GM21447 (cell line): ENCODE data around the gene RBM38.

Source experiments
- ATAC-seq: cut with Tn5 transposase; IDR thresholded peaks from one replicate; pipeline ENCODE4 v1.9.1; 2021; ENCODE audit not compliant: unreplicated experiment

Gene RBM38

DNA sequence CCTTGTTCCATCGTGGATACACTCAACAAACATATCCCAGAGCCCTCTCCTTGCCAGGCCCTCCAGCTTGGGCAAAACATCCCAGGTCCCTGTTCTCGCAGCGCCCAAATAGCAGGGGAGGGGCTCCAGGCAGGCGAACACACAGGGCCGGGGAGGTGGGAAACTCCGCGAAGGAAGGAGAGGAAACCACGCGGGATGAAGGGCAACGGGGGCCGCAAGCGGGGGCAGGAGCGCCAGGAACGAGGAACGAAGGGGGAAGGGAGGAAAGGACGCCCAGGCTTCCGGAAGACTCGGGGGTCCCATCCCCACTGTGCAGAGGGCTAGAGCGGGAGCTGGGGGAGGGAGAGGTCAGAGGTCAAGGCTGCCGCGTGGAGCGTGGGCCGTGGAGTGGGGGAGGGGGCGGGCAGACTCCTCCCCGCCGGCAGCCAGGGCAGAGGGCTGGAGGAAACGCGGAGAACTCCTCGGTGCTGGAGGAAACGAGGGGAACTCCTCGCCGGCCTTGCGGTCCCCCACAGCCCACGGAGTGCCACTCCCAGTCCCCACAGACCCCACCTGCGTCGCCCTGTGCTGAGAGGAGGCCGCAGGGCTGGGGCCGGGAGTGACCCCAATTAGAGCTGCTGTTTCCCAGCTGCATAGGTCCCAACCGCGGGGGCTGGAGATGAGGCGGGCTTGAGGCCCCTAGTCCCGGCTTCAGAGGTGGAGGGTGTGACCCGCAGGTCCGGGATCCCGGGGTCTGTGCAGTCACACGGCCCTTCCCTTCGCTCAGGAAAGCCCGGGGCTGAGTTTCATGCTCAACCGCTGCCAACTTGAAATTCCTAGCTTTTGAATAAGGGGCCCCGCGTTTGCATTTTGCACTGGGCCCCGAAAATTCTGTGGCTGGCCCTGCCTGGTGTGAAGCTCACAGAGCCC is 1.2 kb upstream of the RBM38 start:
- no peak for ATAC-seq

- no peak for ATAC-seq
Measured at GRCh38 chr20:57391439-57392301, 474 bp downstream of the RBM38 start.

DNA sequence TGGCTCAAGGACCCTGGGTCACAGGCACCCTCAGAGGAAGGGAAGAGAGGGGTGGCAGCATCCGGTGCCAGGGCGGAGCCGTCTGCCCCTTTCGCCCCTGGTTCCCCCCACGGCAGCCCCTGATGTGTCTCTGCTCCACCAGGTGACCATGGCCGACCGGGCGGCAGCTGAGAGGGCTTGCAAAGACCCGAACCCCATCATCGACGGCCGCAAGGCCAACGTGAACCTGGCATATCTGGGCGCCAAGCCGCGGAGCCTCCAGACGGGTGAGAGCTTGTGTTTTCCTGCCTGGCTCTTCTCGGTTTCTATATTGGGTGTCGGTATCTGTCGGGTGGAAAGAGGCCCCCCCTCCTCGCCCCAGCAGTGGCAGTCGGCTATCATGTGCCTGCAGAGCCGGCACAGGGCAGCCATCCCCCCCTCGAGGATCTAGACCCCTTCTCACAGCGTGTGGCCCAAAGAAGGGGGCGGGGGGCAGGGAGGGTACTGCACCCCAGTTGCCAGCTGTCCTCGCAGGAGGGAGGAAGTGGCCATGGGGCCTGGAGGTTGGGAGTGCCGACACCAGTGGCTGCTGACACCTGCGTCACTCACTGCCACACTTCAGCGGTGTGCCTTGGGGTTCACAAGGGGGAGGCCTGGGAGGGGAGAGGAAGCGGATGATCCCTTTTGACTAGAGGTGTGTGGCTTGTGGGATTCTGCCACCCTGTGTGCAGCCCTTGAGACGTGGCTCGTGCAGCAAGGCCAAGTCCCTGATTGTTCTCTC is 1.5 kb downstream of the RBM38 start:
- peak; percentile 24 for ATAC-seq

DNA sequence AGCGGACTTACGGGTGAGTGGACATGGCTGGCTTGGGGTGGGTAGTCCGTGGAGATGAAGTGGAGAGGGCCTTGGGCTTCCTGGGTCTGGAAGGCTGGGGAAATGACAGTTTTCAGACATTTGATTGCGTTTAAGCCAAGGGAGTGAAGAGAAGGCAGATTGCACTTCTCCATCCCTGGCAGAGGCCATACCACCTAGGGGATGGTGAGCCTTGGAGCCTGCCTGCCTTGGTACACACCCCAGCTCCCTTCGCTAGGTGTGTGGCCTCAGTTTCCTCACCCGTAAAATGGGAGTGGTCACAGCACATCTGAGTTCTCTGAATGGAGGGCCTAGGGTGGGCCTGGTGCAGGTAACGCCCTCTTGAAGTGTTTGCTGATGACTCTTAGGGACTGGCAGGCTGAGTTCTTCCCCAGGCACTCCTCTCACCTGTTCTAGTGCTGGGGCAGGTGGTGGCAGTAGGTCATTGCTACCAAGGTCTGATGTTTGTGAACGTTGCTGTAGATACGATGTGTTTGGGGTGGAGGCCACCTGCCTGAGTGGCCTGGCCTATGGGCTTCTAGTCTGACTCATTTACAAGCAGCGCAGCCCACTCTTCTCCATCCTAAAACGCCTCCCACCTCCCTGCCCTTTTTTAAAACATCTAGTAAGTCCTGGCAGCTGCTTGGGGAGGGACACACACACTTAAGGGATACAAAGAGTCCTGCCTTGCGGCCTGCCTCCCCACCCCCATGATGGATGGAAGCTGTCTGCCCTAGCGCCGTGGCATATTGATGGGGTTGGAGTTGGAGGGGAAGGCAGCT is 2.3 kb downstream of the RBM38 start:
- no peak for ATAC-seq

DNA sequence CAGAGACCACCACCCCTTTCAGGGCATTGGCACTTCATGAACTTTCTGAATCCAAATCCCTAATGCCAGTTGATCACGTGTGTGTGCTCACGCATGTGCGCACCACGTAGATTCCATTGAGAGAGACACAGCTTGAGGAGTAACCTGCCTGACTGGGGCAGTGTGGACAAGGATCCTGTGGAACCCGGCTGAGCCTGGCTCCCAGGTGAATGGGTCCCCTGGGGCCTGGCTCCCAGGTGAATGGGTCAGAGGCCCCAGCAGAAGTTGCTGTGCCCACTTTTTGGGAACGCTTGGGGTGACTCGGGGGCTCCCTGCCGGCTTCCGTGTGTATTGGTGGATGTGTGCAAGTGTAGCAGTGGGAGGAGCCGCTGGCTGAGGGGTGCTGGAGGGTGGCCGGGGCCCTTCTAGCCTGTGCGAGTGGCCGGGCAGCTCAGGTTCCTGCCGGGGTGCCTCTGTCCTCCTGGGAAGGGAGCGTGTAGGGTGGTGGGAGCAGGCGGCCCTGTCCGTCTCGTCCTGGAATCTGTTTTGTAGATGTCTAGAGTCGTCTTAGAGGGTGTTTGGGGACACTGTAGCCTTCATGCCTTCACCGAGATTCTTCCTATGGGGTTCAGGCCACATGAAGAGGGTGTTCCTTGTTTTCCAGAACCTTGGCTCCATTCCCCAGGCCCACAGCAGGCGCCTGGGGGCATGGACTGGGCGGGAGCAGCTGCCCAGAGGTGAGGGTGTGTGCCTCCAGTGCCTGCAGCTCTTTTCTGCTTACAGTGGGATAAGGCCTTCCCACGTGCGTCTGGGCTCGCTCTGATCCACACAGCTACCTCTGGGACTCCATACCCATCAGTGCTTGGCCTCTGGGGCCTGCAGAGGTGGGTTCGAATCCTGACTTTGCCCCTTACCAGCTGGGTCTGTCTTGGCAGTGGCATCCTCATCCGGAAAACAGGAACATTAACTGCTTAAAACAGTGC is 3.2 kb downstream of the RBM38 start:
- no peak for ATAC-seq

DNA sequence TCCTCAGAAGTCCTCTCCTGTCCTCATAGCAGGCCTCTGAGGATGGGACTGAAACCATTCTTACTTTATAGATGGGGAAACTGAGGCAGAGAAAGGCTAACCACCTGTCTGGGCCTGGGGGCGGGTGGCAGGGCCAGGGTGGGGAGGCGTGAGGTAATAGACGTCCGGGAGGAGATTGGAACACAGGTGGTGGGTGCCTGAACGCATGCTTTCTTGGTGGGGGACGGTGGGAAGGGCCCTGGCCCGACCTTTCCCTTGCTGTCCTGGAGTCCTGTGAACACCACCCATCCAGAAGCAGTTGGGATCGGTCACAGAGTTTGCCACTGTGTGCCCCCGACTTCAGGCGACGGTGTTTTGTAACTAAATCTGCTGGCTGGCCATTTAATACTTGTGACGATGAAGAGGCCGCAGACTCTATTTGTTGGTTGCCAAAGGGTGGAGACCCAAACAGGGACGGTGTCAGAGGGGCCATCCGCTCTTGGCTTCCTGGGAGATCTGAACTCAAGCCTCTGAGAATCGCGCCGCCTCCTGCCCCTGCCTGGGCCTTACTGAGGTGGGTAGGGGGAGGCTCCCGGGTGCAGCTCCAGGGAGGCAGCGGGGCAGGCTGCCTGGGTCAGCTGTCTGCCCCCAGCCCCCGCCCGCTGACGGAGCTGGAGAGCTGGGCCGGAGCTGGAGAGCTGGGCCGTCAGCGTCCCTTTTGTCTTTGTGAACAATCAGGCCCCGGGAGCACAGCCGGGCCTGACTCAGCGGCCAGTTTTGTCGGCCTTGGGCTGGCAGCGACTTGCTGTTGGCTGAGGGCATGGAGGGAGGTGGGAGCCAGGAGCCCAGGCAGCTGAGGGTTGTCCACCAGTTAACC is 4.1 kb downstream of the RBM38 start:
- ATAC-seq: no peak

GRCh38 chr20:57396212-57396983 is 5.2 kb downstream of the RBM38 start:
- ATAC-seq: no peak

DNA sequence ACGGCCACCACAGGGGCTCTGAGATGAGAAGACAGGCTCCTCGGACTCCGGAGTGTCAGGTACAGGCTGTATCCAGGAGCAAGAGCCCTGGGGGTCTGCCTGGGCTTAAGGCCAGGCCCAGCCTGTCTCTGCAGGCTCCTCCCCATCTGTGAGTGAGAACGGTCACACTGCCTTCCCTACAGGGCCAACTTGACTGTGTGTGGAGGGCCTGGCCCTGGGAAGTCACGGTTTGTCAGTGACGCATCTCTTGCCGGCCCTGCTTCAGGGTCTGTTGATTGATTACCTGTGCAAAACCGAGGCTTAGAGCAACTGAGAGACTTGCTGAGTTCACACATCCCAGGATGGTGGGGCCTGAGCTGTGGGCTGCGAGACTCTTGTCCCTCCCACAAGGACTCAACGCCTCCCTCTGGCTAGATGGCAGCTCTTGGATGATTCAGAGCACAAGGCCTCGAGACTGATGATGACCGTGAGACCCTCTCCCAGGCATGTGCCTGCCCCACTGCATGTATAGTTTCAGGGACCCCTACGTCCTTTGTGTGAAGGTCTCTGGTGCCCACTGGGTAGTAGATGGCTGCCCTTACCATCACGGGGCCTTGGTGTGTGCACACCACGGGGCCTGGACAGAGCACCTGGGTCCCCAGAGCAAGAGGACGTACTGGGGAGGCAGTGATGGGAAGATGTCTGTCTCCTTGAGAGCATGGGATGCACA is 5.9 kb downstream of the RBM38 start:
- ATAC-seq: no peak

- ATAC-seq: peak; percentile 0
Measured at GRCh38 chr20:57397693-57398108, 6.5 kb downstream of the RBM38 start.

DNA sequence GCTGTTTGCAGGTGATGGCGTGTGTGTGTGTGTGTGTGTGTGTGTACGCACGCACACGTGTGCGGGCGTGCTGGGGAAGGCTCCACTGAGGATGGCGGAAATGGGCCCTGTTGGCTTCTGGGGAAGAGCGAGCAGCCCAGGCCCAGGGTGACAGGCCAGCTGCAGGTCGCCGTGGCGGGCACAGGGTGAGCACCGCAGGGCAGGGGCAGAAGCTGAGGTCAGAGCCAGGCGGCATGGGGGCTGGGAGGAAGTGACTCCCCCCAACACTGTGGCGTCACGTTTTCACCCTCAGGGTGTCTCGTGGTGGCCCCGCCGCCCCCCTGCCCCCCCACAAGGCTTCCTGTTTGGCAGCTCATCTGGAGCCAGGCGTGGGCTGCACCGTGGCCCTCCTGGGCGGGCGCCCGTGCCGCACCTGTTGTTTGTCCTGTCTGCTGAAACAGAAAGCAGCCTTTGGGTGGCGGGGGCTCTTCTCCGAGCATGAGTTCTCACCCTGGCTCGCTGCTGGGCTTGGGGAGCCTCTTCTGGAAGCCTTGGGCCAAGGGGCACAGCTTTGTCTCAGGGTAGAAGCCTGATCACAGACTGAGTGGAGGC is 7.1 kb downstream of the RBM38 start:
- peak; percentile 56 for ATAC-seq

DNA sequence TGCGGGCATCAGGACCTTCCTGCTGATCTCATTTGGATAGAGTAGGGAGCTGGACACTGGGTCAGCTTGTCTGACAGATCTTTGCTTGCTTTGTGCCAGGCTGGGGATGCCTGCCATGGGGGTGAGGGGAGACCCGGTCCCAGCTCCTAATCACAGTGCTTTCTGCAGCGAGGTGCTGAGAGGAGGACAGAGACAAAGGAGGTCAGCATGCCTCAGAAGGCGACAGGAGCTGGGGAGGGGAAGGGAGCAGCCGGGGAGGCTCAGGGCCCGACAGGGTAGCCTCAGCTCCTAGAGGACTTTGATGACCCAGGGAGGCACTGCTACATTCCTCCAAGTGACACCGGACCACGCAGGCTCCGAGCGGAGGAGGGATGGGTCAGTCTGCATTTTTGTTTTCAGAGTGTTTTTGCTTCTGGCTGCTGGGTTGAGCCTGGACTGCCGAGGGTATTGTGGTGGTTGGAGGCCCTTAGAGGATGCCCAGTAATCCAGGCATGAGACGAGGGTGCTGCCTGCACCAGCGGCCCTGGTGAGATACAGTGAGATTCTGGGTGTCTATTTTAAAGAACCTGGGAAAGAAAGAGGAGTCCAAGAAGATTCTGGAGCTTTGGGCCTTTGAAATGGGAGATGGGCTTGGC is 7.8 kb downstream of the RBM38 start:
- ATAC-seq: no peak

- ATAC-seq: peak; percentile 37
Measured at GRCh38 chr20:57399587-57400155, 8.5 kb downstream of the RBM38 start.

- ATAC-seq: no peak
Measured at GRCh38 chr20:57400231-57400701, 9.1 kb downstream of the RBM38 start.

GRCh38 chr20:57400821-57401564 is 9.8 kb downstream of the RBM38 start:
- ATAC-seq: no peak

GRCh38 chr20:57401565-57401918 is 10.3 kb downstream of the RBM38 start:
- ATAC-seq: no peak
